ENCODE measurements around the gene SERP2. TPM values are rescaled to one million over a fixed set of nuclear protein-coding genes. Genes with fewer than 3 reads are reported as not detected.

The SERP2 gene
- total and polyA plus RNA-seq, 9 of the 15 experiments (the other 6 are each of a cell fraction or from before 2014, with no cell fraction given), result 0.13 TPM; not detected in 8

DNA sequence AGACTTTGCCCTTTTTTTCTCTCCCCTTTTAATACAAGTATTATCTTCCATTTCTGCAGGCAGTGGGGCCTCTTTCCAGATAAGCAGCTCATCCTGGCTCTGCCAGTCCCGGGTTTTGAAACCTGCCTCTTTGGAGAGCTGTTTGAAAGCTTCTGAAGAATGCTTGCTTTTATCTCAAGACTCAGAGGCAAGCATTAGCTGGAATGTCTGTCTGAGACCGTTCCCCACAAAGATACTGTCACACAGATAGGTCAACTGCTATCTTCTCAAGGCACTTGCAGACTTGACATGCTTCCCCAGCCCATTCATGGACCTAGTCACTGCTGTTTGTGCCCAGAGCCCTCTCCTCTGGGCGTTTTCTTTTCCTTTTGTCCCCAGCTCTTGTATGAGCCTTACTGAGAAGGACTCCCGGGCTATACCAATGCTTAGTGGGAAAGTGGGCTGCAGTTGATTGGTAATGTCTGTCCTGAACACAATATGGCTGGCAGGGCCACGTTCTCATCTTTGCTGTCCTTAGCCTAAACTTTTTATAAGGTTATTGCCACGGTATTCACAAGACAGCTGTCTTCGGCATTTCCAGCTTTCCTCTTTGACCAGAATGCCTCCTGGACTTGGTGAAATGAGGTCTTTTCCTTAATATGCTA, 13.4 kb downstream of the SERP2 start (continued):
- TF ChIP-seq, protein P1, sequence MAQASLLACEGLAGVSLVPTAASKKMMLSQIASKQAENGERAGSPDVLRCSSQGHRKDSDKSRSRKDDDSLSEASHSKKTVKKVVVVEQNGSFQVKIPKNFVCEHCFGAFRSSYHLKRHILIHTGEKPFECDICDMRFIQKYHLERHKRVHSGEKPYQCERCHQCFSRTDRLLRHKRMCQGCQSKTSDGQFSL (CRISPR knock-in tag; IDR thresholded peaks at IDR 0.05), result no peak
- TF ChIP-seq, protein P1 (tag; IDR thresholded peaks at IDR 0.05), result no peak
- no peak for TF ChIP-seq MIER1 (IDR thresholded peaks at IDR 0.05; ENCODE audit: low read depth)
- peak; percentile 62 for TF ChIP-seq PKNOX1 (IDR thresholded peaks at IDR 0.05)
- peak; percentile 61; the same call in 1 of the 2 replicates for TF ChIP-seq ZNF589 (CRISPR knock-in tag; IDR thresholded peaks at IDR 0.05; ENCODE audit: low read depth)
- no peak for TF ChIP-seq E2F5 (CRISPR knock-in tag; IDR thresholded peaks at IDR 0.05)
- no peak for TF ChIP-seq ZNF24 (IDR thresholded peaks at IDR 0.05)
- 0 out of 2 replicates have a peak, but pooled peaks have one; percentile 62 for TF ChIP-seq MTA3 (IDR thresholded peaks at IDR 0.05; ENCODE audit: borderline replicate concordance)
- TF ChIP-seq ZNF354B (CRISPR knock-in tag; IDR thresholded peaks at IDR 0.05), result no peak
- TF ChIP-seq DLX4 (CRISPR knock-in tag; IDR thresholded peaks at IDR 0.05), result no peak
- no peak for TF ChIP-seq RFX5 (IDR thresholded peaks at IDR 0.05; ENCODE audit: low read depth, low read length)
- TF ChIP-seq ZNF224 (CRISPR knock-in tag; IDR thresholded peaks at IDR 0.05), result no peak
- TF ChIP-seq KAT8 (IDR thresholded peaks at IDR 0.05; ENCODE audit: low read depth), result no peak
- TF ChIP-seq PPARD (CRISPR knock-in tag; IDR thresholded peaks at IDR 0.05), result no peak
- TF ChIP-seq ETV6 (IDR thresholded peaks at IDR 0.05; ENCODE audit: borderline replicate concordance in 1 of 2, low read depth in 2 of 2, low read length in 1 of 2), result no peak
- no peak for TF ChIP-seq ETV6 (CRISPR knock-in tag; IDR thresholded peaks at IDR 0.05; ENCODE audit: borderline replicate concordance)
- TF ChIP-seq POLR2A (conservative IDR thresholded peaks at IDR 0.05), result no peak
- no peak for TF ChIP-seq ZNF212 (CRISPR knock-in tag; IDR thresholded peaks at IDR 0.05)
- no peak for TF ChIP-seq XRCC3 (IDR thresholded peaks at IDR 0.05)
- TF ChIP-seq, protein P2, sequence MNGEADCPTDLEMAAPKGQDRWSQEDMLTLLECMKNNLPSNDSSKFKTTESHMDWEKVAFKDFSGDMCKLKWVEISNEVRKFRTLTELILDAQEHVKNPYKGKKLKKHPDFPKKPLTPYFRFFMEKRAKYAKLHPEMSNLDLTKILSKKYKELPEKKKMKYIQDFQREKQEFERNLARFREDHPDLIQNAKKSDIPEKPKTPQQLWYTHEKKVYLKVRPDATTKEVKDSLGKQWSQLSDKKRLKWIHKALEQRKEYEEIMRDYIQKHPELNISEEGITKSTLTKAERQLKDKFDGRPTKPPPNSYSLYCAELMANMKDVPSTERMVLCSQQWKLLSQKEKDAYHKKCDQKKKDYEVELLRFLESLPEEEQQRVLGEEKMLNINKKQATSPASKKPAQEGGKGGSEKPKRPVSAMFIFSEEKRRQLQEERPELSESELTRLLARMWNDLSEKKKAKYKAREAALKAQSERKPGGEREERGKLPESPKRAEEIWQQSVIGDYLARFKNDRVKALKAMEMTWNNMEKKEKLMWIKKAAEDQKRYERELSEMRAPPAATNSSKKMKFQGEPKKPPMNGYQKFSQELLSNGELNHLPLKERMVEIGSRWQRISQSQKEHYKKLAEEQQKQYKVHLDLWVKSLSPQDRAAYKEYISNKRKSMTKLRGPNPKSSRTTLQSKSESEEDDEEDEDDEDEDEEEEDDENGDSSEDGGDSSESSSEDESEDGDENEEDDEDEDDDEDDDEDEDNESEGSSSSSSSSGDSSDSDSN (IDR thresholded peaks at IDR 0.05; ENCODE audit: borderline replicate concordance in 1 of 2, low read depth in 2 of 2, low read length in 2 of 2), result no peak
- TF ChIP-seq JUND (IDR thresholded peaks at IDR 0.05; ENCODE audit: borderline replicate concordance, low read depth, low read length), result peak; percentile 55; the same call in 1 of the 2 replicates
- peak; percentile 57; the same call in 1 of the 3 replicates for TF ChIP-seq JUND (tag; IDR thresholded peaks at IDR 0.05; ENCODE audit: borderline replicate concordance, low read depth, low read length)

All from K562 (cell line).